HepG2 (cell line): ENCODE results near the gene UBTF. TPM values are rescaled to one million over a fixed set of nuclear protein-coding genes. Genes with fewer than 3 reads are reported as not detected.

ENCODE experiments used
- ATF5 ChIP-seq: sonication (generic); formaldehyde crosslinking; IDR thresholded peaks from 2 replicates; pipeline ENCODE4 v1.4.0; 2020; ENCODE audit warnings: mild to moderate bottlenecking, low read depth, missing genetic modification reagents
- BORCS8-MEF2B ChIP-seq: sonication (generic); formaldehyde crosslinking; IDR thresholded peaks from 2 replicates; pipeline ENCODE4 v1.8.0; 2022; ENCODE audit warnings: mild to moderate bottlenecking, missing genetic modification reagents
- EED ChIP-seq: sonication (generic); formaldehyde crosslinking; IDR thresholded peaks from 2 replicates; pipeline ENCODE4 v1.5.0; 2020; ENCODE audit warnings: mild to moderate bottlenecking, missing genetic modification reagents
- ESRRA ChIP-seq: sonication (generic); formaldehyde crosslinking; IDR thresholded peaks from 2 replicates; pipeline ENCODE4 v1.5.1; 2020; ENCODE audit warnings: mild to moderate bottlenecking, low read depth, missing genetic modification reagents
- GPBP1L1 ChIP-seq: sonication (generic); formaldehyde crosslinking; IDR thresholded peaks from 2 replicates; pipeline ENCODE4 v1.5.0; 2020; ENCODE audit warnings: mild to moderate bottlenecking, missing genetic modification reagents
- HES4 ChIP-seq: sonication (generic); formaldehyde crosslinking; IDR thresholded peaks from 2 replicates; pipeline ENCODE4 v1.9.0; 2021; ENCODE audit warnings: mild to moderate bottlenecking, missing genetic modification reagents, borderline replicate concordance
- JARID2 ChIP-seq: sonication (generic); formaldehyde crosslinking; IDR thresholded peaks from 2 replicates; pipeline ENCODE4 v1.8.1; 2023; ENCODE audit warnings: missing genetic modification reagents, inconsistent platforms; ENCODE audit not compliant: insufficient replicate concordance
- KLF9 ChIP-seq: IDR thresholded peaks from 2 replicates; pipeline ENCODE4 v1.6.1; 2016; ENCODE audit warnings: low read depth
- RERE ChIP-seq: IDR thresholded peaks from 2 replicates; pipeline ENCODE4 v1.6.1; 2016; ENCODE audit warnings: low read depth, missing genetic modification reagents, missing compliant biosample characterization
- SCMH1 ChIP-seq: sonication (generic); formaldehyde crosslinking; IDR thresholded peaks from 2 replicates; pipeline ENCODE4 v1.9.0; 2021; ENCODE audit warnings: missing genetic modification reagents, mild to moderate bottlenecking, borderline replicate concordance
- TCF7 ChIP-seq: sonication (generic); IDR thresholded peaks from 2 replicates; pipeline ENCODE4 v1.6.1; 2016; ENCODE audit warnings: antibody characterized with exemption, low read depth
- ZMYM2 ChIP-seq: sonication (generic); formaldehyde crosslinking; IDR thresholded peaks from 2 replicates; pipeline ENCODE4 v1.8.0; 2022; ENCODE audit warnings: mild to moderate bottlenecking, missing genetic modification reagents
- ZNF12 ChIP-seq: sonication (generic); formaldehyde crosslinking; IDR thresholded peaks from 2 replicates; pipeline ENCODE4 v1.5.0; 2020; ENCODE audit warnings: missing genetic modification reagents
- ZNF556 ChIP-seq: sonication (generic); formaldehyde crosslinking; IDR thresholded peaks from 2 replicates; pipeline ENCODE4 v1.4.0; 2020; ENCODE audit warnings: mild to moderate bottlenecking, missing genetic modification reagents, borderline replicate concordance
- ZNF572 ChIP-seq: sonication (generic); formaldehyde crosslinking; IDR thresholded peaks from 2 replicates; pipeline ENCODE4 v1.5.1; 2020; ENCODE audit warnings: mild to moderate bottlenecking, missing genetic modification reagents
- ZNF615 ChIP-seq: sonication (generic); formaldehyde crosslinking; IDR thresholded peaks from 2 replicates; pipeline ENCODE4 v1.5.0; 2020; ENCODE audit warnings: mild to moderate bottlenecking, missing genetic modification reagents, borderline replicate concordance
- ZNF776 ChIP-seq: sonication (generic); formaldehyde crosslinking; IDR thresholded peaks from 2 replicates; pipeline ENCODE4 v1.4.0; 2020; ENCODE audit warnings: mild to moderate bottlenecking, missing genetic modification reagents
- ZNF878 ChIP-seq: sonication (generic); formaldehyde crosslinking; IDR thresholded peaks from 2 replicates; pipeline ENCODE4 v1.8.1; 2023; ENCODE audit warnings: mild to moderate bottlenecking, missing genetic modification reagents, moderate library complexity
- ZSCAN30 ChIP-seq: sonication (generic); formaldehyde crosslinking; IDR thresholded peaks from 2 replicates; pipeline ENCODE4 v1.5.0; 2020; ENCODE audit warnings: mild to moderate bottlenecking, missing genetic modification reagents
- polyA plus RNA-seq, 8 experiments: library from polyadenylated mRNA; depleted of rRNA in 3 of 8; stranded (reverse) in 7 of 8; unstranded in 1 of 8; fragments of >200 nt; fragmentation: Illumina TruSeq in 4 of 8; extraction: Trizol in 4 of 8; gene quantifications; 2 replicates each; pipeline versions ENCODE4 v1.2.1 to v1.2.3, GENCODE V29; 2011 to 2016; ENCODE audit warnings: low read depth in 4 of 8, missing spikeins in 1 of 8, mixed read lengths in 1 of 8; ENCODE audit not compliant: insufficient read depth in 1 of 8
- total RNA-seq, 5 experiments: library from RNA; depleted of rRNA; stranded (reverse); fragments of >200 nt; fragmentation: Illumina TruSeq; extraction: Trizol; gene quantifications; 2 replicates each; pipeline ENCODE4 v1.2.3, GENCODE V29; 2016; ENCODE audit warnings: low read depth in 1 of 5

UBTF gene
- total and polyA plus RNA-seq, 2 of the 13 experiments (the other 11 are each of a cell fraction or from before 2014, with no cell fraction given): 15.2 to 60.9 TPM

GRCh38 chr17:44221084-44221861 is 1.8 kb upstream of the UBTF start (continued):
- TF ChIP-seq RERE (CRISPR knock-in tag) (no peak), GPBP1L1 (no peak), TCF7 (no peak), ZNF776 (CRISPR knock-in tag) (peak; percentile 46; the same call in 1 of the 2 replicates), ZNF556 (CRISPR knock-in tag) (peak; percentile 40), ESRRA (no peak), EED (CRISPR knock-in tag) (no peak), ZNF878 (no peak), BORCS8-MEF2B (0 out of 2 replicates have a peak, but pooled peaks have one; percentile 57), JARID2 (CRISPR knock-in tag) (no peak), ZNF615 (CRISPR knock-in tag) (no peak), ZNF12 (CRISPR knock-in tag) (no peak), ZSCAN30 (no peak), SCMH1 (no peak), KLF9 (CRISPR knock-in tag) (0 out of 2 replicates have a peak, but pooled peaks have one; percentile 18), ZNF572 (CRISPR knock-in tag) (no peak), HES4 (CRISPR knock-in tag) (no peak; the same call in 1 of the 2 replicates), ATF5 (CRISPR knock-in tag) (no peak), ZMYM2 (CRISPR knock-in tag) (no peak)
